AG10803 (cell line): ENCODE results near the gene AP3S2.

ENCODE experiments used
- DNase-seq: peaks from one replicate; pipeline ENCODE4 v3.0.0; 2010; ENCODE audit warnings: low read depth
- H3K4me3 ChIP-seq: 2 replicates; pipeline ENCODE4 v1.5.1; 2011; ENCODE audit warnings: mild to moderate bottlenecking, low read length, control low read depth
- TF ChIP-seq, protein P1 (sequence below): conservative IDR thresholded peaks from 2 replicates; pipeline ENCODE4 v1.5.1; 2011; ENCODE audit warnings: mild to moderate bottlenecking, low read length, control low read depth, inconsistent platforms

AP3S2 gene

GRCh38 chr15:89928421-89928820, 34.6 kb upstream of the AP3S2 start:
- TF ChIP-seq, protein P1, sequence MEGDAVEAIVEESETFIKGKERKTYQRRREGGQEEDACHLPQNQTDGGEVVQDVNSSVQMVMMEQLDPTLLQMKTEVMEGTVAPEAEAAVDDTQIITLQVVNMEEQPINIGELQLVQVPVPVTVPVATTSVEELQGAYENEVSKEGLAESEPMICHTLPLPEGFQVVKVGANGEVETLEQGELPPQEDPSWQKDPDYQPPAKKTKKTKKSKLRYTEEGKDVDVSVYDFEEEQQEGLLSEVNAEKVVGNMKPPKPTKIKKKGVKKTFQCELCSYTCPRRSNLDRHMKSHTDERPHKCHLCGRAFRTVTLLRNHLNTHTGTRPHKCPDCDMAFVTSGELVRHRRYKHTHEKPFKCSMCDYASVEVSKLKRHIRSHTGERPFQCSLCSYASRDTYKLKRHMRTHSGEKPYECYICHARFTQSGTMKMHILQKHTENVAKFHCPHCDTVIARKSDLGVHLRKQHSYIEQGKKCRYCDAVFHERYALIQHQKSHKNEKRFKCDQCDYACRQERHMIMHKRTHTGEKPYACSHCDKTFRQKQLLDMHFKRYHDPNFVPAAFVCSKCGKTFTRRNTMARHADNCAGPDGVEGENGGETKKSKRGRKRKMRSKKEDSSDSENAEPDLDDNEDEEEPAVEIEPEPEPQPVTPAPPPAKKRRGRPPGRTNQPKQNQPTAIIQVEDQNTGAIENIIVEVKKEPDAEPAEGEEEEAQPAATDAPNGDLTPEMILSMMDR = no peak
- no peak overlapping the region for H3K4me3 ChIP-seq
- no peak for DNase-seq

DNA sequence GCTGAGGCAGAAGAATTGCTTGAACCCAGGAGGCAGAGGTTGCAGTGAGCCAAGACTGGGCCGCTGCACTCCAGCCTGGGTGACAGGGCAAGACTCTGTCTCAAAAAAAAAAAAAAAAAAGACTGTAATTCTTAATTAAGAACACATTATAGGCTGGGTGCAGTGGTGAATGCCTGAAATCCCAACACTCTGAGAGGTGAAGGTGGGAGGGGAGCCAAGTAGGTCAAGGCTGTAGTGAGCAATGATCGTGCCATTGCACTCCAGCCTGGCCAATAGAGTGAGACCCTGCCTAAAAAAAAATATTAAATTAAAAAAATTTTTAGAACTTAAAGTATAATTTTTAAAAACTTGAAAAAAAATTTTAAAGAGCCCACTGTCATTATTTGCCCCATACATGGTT, 32.4 kb upstream of the AP3S2 start:
- peak; percentile 91 for DNase-seq
- TF ChIP-seq, protein P1 = no peak
- no peak overlapping the region for H3K4me3 ChIP-seq

DNA sequence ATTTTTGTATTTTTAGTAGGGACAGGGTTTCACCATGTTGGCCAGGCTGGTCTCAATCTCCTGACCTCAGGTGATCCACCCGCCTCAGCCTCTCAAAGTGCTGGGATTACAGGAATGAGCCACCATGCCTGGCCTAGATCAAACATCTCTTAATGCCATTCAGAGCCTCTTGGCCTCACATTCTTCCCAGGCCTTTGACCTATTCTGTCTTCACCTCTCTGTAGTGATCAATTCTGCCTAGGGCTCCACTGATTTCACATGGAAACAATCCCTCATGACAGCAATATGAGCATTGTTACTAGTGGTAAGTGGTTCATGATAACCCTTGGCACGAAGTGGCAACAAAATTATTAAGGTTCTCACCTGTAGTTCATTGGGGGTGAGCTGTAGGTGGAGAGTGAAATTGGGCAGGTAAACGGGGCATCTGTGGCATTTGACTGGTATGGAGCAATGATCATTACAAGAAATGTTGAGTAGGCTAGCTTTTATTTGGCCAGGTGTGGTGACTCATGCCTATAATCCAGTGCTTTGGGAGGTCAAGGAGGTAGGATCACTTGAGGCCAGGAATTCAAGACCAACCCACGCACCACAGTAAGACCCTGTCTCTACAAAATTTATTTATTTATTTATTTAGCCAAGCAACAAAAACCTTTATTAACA, 23.8 kb upstream of the AP3S2 start:
- no peak for DNase-seq
- H3K4me3 ChIP-seq = no peak overlapping the region
- TF ChIP-seq, protein P1 = no peak

DNA sequence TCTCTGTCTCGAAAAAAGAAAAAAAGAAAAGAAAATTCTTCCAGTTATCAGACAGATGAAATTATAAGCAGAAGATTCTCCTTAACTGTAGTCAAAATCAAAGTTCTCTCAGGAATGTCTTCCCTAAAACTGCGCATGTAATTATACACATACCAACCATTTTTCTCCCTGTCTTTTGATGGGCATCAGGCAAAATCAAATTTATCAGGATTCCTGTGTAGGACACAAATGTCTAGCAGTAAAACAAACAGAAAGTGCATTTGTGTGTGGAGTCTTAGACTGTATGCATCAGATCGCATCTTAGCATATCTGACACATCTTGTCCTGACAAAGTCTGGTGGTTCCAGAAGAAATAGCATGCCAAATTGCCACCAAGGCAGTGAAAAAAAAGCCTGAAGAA, 22.9 kb upstream of the AP3S2 start:
- H3K4me3 ChIP-seq = no peak overlapping the region
- TF ChIP-seq, protein P1 = no peak

DNA sequence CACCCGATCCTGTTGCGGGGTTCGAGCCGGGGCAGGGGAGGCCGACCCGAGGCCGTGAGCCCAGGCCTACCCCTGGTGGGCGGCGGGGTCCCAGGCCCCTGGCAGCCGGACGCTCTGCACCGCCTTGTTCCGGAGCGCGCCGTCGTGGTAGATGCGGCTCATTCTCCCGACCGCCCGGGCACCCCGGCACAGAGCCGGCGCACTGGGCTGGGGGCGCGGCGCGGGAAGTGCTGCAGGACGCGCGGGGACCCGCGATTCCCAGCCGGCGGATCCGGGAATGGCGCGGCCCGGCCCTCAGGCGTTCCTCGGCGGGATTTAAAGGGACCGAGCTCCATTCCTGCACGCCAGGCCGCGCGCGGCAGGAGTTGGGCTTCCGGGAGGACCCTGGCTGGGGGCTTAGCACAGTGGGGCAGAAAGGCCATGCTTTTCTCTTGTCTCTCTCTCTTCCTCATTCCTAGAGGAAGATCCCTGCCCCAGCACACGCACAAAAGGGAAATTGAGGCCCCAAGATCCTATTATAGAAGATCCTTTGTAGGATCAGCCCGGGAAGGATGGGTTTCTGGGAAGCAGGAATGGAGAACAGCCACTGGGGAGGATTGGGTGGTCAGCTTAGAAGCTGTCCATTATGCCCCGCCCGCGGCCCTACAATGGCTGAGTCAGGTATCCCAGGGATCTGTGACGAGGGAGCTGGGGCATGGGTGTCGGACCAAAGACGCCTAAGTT, 19.0 kb upstream of the AP3S2 start, which contains the start of gene ARPIN:
TSS of gene ARPIN (minus strand) at position 279 of the 723 bp plus-strand sequence. CDS start at position 162, 117 bp downstream.
- DNase-seq = peak; percentile 48
- H3K4me3 ChIP-seq = peak within 1 kb of the TSS; percentile 71
- TF ChIP-seq, protein P1 = no peak

More for the DNA sequence above, 22.9 kb upstream of the AP3S2 start:
- DNase-seq = no peak

GRCh38 chr15:89912145-89912673, 18.4 kb upstream of the AP3S2 start:
- H3K4me3 ChIP-seq = peak overlapping the region; percentile 71
- TF ChIP-seq, protein P1 = no peak
- peak; percentile 20 for DNase-seq
